ENCODE data around the gene VEPH1. TPM values are rescaled to one million over a fixed set of nuclear protein-coding genes. Genes with fewer than 3 reads are reported as not detected.

Gene VEPH1
- total RNA-seq, 2 donors from 2014 or later, result not detected

DNA sequence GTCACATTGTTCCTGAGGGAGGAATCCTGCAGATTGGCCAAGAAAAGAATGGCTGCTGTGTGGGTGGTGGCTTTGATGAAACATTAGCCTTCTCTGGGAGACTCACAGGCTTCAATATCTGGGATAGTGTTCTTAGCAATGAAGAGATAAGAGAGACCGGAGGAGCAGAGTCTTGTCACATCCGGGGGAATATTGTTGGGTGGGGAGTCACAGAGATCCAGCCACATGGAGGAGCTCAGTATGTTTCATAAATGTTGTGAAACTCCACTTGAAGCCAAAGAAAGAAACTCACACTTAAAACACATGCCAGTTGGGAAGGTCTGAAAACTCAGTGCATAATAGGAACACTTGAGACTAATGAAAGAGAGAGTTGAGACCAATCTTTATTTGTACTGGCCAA is 60.5 kb downstream of the VEPH1 start:
- Mint-ChIP-seq H3K27ac (no peak overlapping the region), H3K4me3 (no peak overlapping the region), H3K9me3 (no peaks in the 10 kb centered on the region), H3K4me1 (no peaks in the 10 kb centered on the region), H3K27me3 (peaks cover 14% of the 10 kb centered on the region), H3K36me3 (ENCODE audit: low read depth) (no peaks in the 10 kb centered on the region)
- ATAC-seq (replicated peaks), result no peak

DNA sequence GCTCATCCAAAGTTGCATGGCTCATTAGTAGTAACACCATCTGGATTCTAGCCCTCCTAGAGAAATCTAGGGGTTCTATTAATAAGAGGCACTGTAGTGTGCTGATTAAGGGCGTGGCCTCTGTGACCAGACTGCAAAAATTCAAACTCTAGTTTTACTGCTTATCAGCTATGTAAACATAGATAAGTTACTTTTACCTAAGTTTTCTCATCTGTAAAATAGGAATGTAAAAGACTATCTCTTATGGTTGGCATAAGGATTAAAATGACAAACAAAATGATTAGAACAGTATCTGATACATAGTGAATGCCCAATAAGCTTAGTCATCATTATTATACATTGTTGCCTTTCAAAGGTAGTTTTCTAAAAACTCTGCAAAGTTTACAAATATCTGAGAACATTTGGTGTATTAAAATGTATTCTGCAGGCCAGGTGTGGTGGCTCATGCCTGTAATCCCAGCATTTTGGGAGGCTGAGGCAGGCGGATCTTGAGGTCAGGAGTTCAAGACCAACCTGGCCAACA is 62.1 kb downstream of the VEPH1 start:
- no peak for ATAC-seq (replicated peaks)
- H3K4me1 Mint-ChIP-seq, result no peaks in the 10 kb centered on the region
- H3K27ac Mint-ChIP-seq, result no peak overlapping the region
- no peaks in the 10 kb centered on the region for H3K36me3 Mint-ChIP-seq (ENCODE audit: low read depth)
- no peak overlapping the region for H3K4me3 Mint-ChIP-seq
- H3K9me3 Mint-ChIP-seq, result no peaks in the 10 kb centered on the region
- H3K27me3 Mint-ChIP-seq, result peaks cover 24% of the 10 kb centered on the region

GRCh38 chr3:157438194-157438730 is 65.0 kb downstream of the VEPH1 start:
- no peak for ATAC-seq (replicated peaks)
- Mint-ChIP-seq H3K36me3 (ENCODE audit: low read depth) (no peaks in the 10 kb centered on the region), H3K4me1 (no peaks in the 10 kb centered on the region), H3K27ac (no peak overlapping the region), H3K9me3 (no peaks in the 10 kb centered on the region), H3K27me3 (peaks cover 33% of the 10 kb centered on the region), H3K4me3 (no peak overlapping the region)

DNA sequence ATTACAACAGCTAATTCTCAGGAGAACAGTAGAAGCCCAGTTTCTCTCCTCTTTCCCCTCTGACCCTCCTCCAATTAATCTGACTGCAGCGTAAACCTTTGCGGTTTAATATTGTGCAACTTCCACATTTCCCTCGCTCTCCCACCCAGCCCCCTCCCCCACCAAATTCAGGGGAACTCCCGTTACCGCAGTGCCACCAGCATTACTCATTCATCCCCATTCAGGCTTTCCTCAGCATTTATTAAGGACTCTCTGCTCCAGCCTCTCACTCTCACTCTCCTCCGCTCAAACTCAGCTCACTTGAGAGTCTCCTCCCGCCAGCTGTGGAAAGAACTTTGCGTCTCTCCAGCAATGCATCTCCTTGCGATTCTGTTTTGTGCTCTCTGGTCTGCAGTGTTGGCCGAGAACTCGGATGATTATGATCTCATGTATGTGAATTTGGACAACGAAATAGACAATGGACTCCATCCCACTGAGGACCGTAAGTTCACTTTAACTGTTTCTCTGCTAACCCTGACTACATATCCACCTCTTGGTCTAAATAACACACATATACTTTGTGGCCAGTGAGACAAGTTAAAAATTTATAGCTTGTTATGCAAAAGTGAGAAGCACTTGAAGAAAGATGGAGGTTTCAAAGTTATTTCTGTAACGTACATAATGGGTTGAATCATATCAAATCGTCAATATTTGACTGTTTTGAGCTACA is 66.5 kb downstream of the VEPH1 start, which contains the start of gene PTX3:
Gene PTX3, plus strand, starts transcription at position 268 of the 709 bp plus-strand sequence. Its CDS starts 84 bp downstream, at position 352.
- Mint-ChIP-seq H3K27ac (no peak within 1 kb of the TSS), H3K36me3 (ENCODE audit: low read depth) (no peaks in the 10 kb centered on the region), H3K27me3 (peaks cover 36% of the 10 kb centered on the region), H3K4me1 (no peaks in the 10 kb centered on the region), H3K4me3 (peak within 1 kb of the TSS; percentile 9), H3K9me3 (no peaks in the 10 kb centered on the region)
- no peak for ATAC-seq (replicated peaks)

DNA sequence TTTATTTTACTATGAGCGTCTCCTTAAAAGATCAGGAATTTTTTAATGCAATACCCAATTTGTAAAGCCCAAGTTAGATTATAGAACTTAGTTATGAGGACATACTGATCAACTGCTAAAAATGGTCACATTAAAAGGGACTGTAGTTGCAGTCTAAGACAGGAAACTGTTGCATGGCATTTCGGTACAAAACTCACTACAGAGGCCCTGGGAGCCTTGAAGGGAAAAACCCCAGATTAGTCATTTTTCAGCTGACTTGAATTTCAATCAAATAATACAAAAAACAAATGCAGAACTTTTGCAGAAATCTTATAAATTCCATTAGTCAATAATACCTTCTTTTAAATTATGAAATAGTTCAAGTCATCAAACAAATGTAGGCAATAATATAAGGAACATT is 73.5 kb downstream of the VEPH1 start:
- no peaks in the 10 kb centered on the region for H3K36me3 Mint-ChIP-seq (ENCODE audit: low read depth)
- peaks cover 4% of the 10 kb centered on the region for H3K9me3 Mint-ChIP-seq
- no peaks in the 10 kb centered on the region for H3K4me1 Mint-ChIP-seq
- peaks cover 8% of the 10 kb centered on the region for H3K27me3 Mint-ChIP-seq
- H3K27ac Mint-ChIP-seq, result no peak overlapping the region
- no peak for ATAC-seq (replicated peaks)
- H3K4me3 Mint-ChIP-seq, result no peak overlapping the region

DNA sequence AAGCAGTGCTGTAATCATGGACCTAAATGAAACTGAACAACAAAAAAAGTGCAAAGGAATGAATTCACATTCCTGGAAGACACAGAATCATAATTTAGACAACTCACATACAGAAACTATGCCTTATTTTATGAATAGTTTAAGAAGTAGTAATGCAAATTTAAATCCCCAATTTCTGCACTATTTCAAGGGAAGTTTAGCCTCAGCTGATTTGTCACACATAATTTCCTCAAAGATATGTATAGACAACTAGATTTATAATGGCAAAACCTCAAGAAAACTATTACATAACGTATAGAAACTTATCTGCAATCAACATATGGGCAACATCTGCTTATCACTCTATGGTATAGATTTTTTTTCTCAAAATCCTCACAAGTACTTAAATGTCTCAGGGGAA is 74.4 kb downstream of the VEPH1 start:
- Mint-ChIP-seq H3K9me3 (peaks cover 4% of the 10 kb centered on the region), H3K4me3 (no peak overlapping the region), H3K4me1 (no peaks in the 10 kb centered on the region), H3K27ac (no peak overlapping the region), H3K36me3 (ENCODE audit: low read depth) (no peaks in the 10 kb centered on the region), H3K27me3 (peaks cover 8% of the 10 kb centered on the region)
- no peak for ATAC-seq (replicated peaks)

DNA sequence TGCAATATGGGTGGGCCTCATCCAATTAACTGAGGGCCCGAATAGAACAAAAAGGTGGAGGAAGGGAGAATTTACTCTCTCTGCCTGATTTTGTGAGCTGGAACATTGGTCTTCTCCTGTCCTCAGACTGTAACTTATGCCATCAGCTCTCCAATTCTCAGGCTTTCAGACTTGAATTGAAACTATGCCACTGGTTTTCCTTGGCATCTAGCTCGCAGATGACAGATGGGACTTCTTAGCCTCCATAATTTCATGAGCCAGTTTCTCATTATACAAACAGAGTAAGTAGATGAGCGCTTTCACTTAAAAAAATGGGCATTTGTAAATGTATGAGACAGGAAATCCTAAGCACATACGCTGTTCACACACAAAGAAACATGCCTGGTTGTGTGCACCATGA is 75.3 kb downstream of the VEPH1 start:
- H3K36me3 Mint-ChIP-seq (ENCODE audit: low read depth), result no peaks in the 10 kb centered on the region
- peaks cover 4% of the 10 kb centered on the region for H3K9me3 Mint-ChIP-seq
- no peaks in the 10 kb centered on the region for H3K27me3 Mint-ChIP-seq
- ATAC-seq (replicated peaks), result no peak
- no peak overlapping the region for H3K27ac Mint-ChIP-seq
- H3K4me3 Mint-ChIP-seq, result no peak overlapping the region
- no peaks in the 10 kb centered on the region for H3K4me1 Mint-ChIP-seq

GRCh38 chr3:157423337-157423736 is 79.9 kb downstream of the VEPH1 start:
- ATAC-seq (replicated peaks), result no peak
- Mint-ChIP-seq H3K9me3 (peaks cover 4% of the 10 kb centered on the region), H3K36me3 (ENCODE audit: low read depth) (no peaks in the 10 kb centered on the region), H3K27ac (no peak overlapping the region), H3K4me3 (no peak overlapping the region), H3K27me3 (peaks cover 4% of the 10 kb centered on the region), H3K4me1 (no peaks in the 10 kb centered on the region)

DNA sequence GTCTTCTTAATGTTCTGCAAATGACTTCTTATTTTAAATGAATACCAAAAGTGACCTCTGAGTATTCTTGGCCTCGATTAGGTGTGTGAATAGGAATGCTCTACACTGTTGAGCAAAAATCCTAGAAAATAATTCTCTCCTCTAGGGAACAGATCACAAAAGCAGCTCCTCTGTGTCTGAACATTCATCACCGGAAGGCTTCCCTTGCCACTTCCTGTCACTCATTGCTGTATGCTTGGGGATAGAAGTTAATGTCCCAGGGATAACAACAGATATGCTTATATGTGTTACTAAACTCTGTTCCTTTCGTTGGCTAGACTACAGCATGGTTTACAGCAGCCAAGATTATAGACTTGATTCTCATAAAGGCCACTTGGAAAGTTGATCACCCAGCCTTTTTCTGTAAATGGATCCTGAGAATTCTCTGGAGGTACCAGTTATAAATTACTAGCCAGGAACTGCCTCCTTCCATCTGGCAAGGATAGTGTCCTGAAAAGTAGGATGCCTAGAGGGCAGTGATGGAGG is 82.5 kb downstream of the VEPH1 start:
- H3K4me3 Mint-ChIP-seq, result no peak overlapping the region
- H3K27me3 Mint-ChIP-seq, result peaks cover 10% of the 10 kb centered on the region
- H3K9me3 Mint-ChIP-seq, result peaks cover 5% of the 10 kb centered on the region
- H3K27ac Mint-ChIP-seq, result no peak overlapping the region
- no peak for ATAC-seq (replicated peaks)
- H3K36me3 Mint-ChIP-seq (ENCODE audit: low read depth), result no peaks in the 10 kb centered on the region
- H3K4me1 Mint-ChIP-seq, result no peaks in the 10 kb centered on the region

GRCh38 chr3:157418104-157418503 is 85.1 kb downstream of the VEPH1 start:
- Mint-ChIP-seq H3K4me3 (no peak overlapping the region), H3K9me3 (peaks cover 5% of the 10 kb centered on the region), H3K4me1 (no peaks in the 10 kb centered on the region), H3K36me3 (ENCODE audit: low read depth) (no peaks in the 10 kb centered on the region), H3K27ac (no peak overlapping the region), H3K27me3 (peaks cover 17% of the 10 kb centered on the region)
- no peak for ATAC-seq (replicated peaks)

- Mint-ChIP-seq H3K9me3 (peaks cover 5% of the 10 kb centered on the region), H3K36me3 (ENCODE audit: low read depth) (no peaks in the 10 kb centered on the region), H3K27me3 (peaks cover 13% of the 10 kb centered on the region), H3K4me1 (no peaks in the 10 kb centered on the region), H3K27ac (no peak overlapping the region), H3K4me3 (no peak overlapping the region)
- no peak for ATAC-seq (replicated peaks)
Observed at GRCh38 chr3:157417247-157417646, 86.0 kb downstream of the VEPH1 start.

DNA sequence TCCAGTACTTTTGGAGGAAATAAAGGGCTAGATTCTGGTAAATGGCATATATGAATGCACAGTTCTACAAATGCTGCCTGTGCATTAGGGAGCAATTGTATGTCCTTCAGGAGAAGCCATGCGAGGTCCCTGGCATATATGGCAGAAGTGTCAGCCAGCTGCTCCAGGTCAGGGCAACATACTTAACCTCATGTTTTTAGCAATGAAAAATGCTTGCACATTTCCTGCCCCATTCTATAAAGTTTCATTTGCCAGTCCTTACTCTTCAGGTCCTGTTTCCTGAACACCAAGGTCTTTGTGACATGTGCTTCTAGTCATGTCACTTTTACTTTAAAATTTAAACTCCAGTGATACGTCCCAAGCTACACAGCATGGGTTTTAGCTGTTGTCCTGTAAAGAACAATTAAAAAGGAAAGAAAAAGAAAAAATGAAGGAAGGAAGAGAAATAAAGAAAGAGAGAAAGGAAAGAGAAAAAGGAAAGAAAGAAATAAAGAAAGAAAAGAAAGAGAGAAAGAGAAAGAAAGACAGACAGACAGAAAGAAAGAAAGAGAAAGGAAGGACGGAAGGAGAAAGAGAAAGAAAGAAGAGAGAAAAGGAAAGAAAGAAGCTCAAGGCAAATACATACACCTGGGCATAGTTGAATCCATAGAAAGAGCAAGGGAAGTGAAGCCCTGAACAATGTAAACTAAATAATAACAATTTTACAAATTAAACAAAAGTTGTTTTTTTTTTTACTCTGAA is 86.7 kb downstream of the VEPH1 start:
- Mint-ChIP-seq H3K27ac (no peak overlapping the region), H3K4me3 (no peak overlapping the region), H3K27me3 (peaks cover 13% of the 10 kb centered on the region), H3K36me3 (ENCODE audit: low read depth) (no peaks in the 10 kb centered on the region), H3K9me3 (peaks cover 5% of the 10 kb centered on the region), H3K4me1 (no peaks in the 10 kb centered on the region)
- no peak for ATAC-seq (replicated peaks)

DNA sequence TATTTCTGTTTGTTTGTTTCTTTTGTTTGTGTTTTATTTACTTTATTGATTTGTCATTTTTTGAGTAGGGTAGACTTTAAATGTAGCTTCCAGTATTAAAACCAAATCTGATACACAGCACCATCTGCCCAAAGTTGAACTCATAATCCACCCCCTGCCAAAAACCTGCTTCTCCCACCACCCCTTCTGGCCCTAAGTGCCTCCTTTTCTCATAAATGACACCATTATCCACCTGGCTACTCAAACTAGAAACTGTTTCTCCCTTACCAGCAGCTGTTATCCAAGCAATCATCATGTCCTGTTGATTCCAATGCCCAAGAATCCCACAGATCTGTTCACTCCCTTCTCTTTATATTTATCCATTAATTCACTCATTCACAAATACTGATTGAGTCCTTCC is 88.4 kb downstream of the VEPH1 start:
- Mint-ChIP-seq H3K27ac (no peak overlapping the region), H3K4me1 (no peaks in the 10 kb centered on the region), H3K9me3 (peaks cover 5% of the 10 kb centered on the region), H3K36me3 (ENCODE audit: low read depth) (no peaks in the 10 kb centered on the region), H3K4me3 (no peak overlapping the region), H3K27me3 (peaks cover 13% of the 10 kb centered on the region)
- no peak for ATAC-seq (replicated peaks)

DNA sequence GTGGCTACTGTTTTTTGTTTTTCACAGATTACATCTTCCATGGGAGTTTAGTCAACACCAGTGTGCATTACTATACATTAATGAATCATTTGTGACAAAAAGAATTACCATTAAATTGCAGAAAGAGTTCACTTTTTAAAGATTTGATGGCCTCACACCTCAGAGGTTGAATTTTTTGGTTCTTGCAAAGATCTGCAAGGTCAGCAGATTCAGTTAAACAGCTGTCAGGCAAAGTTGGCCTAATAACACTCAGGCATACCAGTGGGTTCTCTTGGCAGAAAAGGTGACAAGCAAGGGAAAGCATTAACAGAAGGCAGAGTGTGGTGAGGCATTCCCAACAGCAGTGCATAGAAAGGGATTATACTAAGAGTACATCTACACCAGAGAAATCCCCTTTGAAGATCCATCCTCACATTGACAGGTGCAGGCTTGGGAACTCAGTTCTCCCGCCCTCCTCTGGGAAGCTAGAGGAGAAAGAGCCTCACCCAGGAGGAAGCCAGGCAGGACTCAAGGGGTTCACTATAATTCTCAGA is 90.8 kb downstream of the VEPH1 start:
- Mint-ChIP-seq H3K4me3 (no peak overlapping the region), H3K4me1 (no peaks in the 10 kb centered on the region), H3K27me3 (peaks cover 8% of the 10 kb centered on the region), H3K27ac (no peak overlapping the region), H3K36me3 (ENCODE audit: low read depth) (no peaks in the 10 kb centered on the region), H3K9me3 (no peaks in the 10 kb centered on the region)
- no peak for ATAC-seq (replicated peaks)

Data from activated T-helper 17 cell treated with anti-CD3 and anti-CD28 coated beads, Interleukin-2, amount 50 U/mL, for 72 hours (primary cell).